ENCODE measurements around the gene DHX57.
A peak's percentile ranks its signal among the peaks of the same experiment; 100 is the strongest.

The DHX57 gene
- 38.8 to 42.3 reads per million in 2 donors for total RNA-seq

DNA sequence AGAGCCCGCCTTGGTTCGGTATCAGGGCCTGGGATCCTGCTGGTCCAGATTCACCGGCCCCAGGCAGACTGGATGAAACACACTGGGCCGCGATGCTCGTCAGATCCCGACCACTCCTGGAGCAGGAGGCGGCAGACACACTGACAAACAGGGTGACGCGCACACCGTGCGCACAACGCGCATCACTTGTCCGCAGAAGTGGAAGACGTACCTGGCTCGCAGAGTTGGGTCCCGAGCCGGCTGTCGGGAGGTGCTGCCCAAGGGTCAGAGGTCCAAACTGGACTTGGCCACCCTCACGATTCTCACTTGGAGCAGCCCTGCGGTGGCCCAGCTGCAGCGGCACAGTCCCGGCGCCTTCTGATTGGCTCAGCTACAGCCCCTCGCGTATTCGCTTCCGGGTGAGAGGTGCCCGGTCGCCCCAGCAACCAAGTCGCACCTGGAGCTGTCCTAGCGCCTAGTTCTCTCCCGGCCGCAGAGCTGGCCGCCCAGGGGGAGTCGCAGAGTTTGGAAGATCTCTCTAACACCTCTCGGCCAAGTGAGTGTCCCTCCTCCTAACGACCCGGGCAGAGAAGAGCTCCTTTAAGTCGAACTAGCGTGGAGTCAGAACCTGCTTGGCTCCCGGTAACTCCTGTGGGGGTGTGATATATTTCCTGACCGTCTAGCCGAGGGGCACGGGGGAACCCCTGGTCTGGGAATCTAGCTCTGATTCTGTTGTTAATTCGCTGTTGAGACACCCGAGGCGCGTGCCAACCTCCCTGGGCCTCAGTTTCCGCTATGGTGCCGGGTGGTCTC, at the start of gene DHX57, which contains the start of gene MORN2:
Gene DHX57, minus strand, starts transcription at position 359 of the 792 bp plus-strand sequence. CDS start 7,529 bp downstream, outside the sequence.
Gene MORN2, plus strand, starts transcription at position 401 of the 792 bp plus-strand sequence.
- peak; percentile 60 for DNase-seq

DNA sequence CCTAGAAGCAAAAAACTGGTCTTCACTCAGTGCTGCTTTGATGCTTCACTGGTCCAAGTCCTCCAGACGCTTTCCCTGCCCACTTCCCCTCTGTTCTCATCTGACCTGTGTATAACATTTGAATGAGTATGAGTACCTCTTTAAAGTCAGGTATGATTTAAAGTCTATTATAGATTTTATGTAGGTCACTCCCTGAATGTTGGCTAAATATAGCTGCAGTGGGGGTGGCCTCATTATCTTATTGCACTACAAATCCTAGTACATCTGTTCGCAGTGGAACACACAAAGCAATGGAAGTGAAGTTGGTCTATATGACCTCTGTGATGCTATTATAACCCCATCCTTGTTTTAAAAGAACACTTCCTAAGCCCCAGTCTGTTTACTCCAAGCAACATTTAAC, 47.2 kb upstream of the DHX57 start:
- no peak for DNase-seq

DNA sequence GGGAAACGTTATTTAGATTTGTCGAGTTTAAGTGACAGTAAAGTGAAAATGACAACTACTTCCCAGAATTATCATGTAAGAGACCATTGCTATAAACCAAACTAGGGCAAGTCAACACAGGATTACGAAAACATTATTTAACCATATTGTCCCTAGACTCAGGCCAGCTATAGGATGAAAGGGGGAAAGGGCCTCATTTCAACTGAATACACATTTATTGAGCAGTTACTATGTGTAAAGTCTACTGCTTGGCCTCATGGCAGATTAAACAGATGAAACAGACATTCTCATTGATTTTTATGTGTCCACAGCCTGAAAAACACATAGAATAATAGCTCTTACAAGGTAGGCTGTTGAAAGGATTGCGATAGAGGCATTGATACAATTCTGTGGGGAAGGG, 46.7 kb upstream of the DHX57 start:
- no peak for DNase-seq

- no peak for DNase-seq
Observed at GRCh38 chr2:38912619-38913018, 36.9 kb upstream of the DHX57 start.

GRCh38 chr2:38911191-38911590, 35.5 kb upstream of the DHX57 start:
- DNase-seq = no peak

DNA sequence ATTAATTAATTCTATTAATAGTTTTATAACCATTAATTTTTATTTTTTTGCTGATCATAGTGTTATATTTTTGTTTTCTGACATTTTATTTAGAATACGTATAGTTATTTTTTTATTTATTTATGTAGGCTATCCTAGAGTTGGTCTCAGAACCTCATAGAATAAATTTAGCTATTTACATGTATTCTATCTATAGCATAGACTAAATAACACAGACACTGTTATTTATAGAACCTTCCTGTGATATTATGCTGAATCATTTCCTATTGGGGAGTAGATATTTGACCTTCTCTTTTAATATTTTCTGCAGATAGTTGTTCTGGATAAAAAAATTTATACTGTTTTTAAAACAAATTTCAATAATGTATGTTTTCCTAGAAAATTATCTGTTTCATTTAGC, 34.1 kb upstream of the DHX57 start:
- no peak for DNase-seq

GRCh38 chr2:38907743-38908562, 32.2 kb upstream of the DHX57 start:
- DNase-seq = no peak

GRCh38 chr2:38907242-38907641, 31.5 kb upstream of the DHX57 start:
- DNase-seq = no peak

DNA sequence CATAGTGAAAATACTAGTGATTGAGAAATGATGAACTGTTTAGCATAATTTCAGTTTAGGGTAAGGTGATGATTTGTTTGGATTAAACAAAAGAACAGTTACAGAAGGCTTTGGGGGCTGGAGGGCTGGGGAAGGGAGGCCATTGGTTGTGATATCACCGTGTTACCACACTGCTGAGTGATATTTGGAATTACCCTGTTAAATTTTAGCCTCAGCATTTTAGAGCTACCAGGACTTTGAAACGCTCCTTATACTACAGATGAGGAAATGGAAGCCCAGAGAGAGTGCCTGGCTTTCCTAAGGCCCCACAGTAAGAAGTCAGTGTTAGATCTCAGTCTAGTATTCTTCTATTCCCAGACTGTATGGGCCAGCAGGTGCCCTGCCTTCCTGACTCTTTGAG, 29.5 kb upstream of the DHX57 start:
- DNase-seq = no peak

GRCh38 chr2:38900726-38901125, 25.0 kb upstream of the DHX57 start:
- no peak for DNase-seq

DNA sequence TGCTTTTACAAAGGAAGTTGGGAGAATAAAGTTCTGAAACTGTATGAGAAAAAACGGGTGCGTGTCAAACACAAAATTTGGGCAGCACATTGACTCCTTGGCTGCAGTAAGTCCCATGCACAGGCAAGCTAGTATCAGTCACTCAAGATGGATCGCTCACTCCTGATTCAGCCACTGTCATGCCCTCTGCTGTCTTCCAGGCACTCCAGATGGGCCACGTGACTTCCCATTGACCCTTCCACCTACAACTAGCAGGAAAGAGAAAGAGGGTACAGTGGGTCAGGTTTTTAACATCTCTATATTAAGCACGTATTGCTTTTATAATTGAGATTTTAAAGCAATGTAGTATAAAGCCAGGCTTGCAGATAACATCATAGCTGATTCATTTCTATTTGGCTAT, 22.5 kb upstream of the DHX57 start:
- no peak for DNase-seq

GRCh38 chr2:38892819-38893218, 17.1 kb upstream of the DHX57 start:
- no peak for DNase-seq

DNA sequence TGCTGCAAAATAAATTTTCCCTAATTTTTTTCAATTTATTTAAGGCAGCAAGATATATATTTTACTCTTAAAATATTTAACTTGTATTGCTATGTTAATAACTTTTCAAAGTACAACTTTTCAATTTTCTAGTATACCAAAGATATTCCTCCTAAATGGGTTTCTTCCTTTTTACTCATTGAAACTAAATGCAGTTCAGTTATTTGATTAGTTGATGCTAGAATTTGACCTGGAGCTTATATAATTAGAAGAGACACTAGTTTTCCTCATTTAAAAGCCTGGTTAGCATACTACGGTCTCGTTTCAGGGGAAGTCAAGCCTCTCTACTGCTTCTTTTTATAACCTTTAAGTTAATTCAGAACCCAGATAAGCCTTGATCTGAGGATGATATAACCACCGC, 13.8 kb upstream of the DHX57 start, which contains the start of gene ARHGEF33:
Gene ARHGEF33, plus strand, starts transcription at position 301 of the 400 bp plus-strand sequence. CDS start 29,573 bp downstream, outside the sequence.
- DNase-seq = no peak

DNA sequence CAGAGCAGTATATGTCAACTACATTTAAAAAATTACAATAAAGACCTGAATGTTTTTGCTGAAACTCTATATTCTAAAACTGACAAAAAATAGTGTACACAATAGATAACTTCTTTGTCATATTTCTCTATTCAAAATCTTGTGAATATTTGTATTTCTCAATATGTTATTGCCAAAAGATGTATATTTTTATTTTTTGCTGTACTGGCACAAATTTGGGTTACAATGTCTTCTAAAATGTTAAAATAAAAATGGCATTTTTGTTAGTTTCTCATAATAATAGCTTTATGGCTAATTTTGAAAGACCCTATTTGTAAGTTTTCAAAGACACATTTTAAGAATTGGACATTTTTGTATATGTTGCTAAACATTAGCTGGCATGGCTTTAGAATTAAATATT, 13.3 kb upstream of the DHX57 start:
- DNase-seq = no peak

GRCh38 chr2:38887902-38888554, 12.3 kb upstream of the DHX57 start:
- no peak for DNase-seq

DNA sequence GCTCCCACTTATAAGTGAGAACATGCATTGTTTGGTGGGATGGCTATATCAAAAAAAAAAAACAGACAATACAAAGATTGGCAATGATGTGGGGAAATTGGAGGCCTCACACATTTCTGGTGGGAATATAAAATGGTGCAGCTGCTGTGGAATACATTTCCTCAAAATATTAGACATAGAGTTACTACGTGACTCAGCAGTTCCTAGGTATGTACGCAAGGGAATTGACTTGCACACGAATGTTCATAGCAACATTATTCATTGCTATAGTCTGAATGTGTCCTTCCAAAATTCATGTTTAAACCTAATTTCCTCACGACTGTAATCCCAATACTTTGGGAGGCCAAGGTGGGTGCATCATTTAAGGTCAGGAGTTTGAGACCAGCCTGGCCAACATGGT, 11.6 kb upstream of the DHX57 start:
- no peak for DNase-seq

- no peak for DNase-seq
Observed at GRCh38 chr2:38886063-38886462, 10.3 kb upstream of the DHX57 start.

- no peak for DNase-seq
Observed at GRCh38 chr2:38876407-38876806, 673 bp upstream of the DHX57 start.

- DNase-seq = no peak
Observed at GRCh38 chr2:38875227-38875575, 533 bp downstream of the DHX57 start.

- DNase-seq = no peak
Observed at GRCh38 chr2:38873763-38874162, 2.0 kb downstream of the DHX57 start.

- DNase-seq = no peak
Observed at GRCh38 chr2:38871432-38871831, 4.3 kb downstream of the DHX57 start.

DNA sequence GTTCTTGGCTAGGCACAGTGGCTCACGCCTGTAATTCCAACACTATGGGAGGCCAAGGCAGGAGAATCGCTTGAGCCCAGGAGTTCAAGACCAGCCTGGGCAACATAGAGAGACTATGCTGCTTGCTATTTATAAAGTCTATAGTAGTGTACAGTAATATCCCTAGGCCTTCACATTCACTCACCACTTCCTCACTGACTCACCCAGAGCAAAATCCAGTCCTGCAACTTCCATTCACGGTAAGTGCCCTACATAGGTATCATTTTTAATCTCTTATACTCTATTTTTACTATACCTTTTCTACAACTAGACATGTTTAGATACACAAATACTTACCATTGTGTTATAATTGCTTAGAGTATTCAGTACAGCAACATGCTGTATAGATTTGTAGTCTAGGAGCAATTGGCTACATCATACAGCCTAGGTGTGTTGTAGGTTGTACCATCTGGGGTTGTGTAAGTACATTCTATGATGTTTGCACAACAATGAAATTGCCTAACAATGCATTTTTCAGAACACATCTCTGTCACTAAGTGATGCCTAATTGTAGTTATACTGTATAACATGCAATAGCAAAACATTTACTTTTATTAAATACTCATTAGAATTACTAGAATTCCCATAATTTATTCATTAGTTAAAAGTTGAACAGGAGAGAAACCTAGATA, 8.8 kb downstream of the DHX57 start:
- DNase-seq = no peak
